Nephron progenitor cell (in vitro differentiated cells): ENCODE measurements around the gene GNG2.

Source experiments
- DNase-seq: peaks from one replicate; pipeline ENCODE4 v3.0.0; 2021
- H3K27ac Mint-ChIP-seq: 2 replicates; pipeline ENCODE4 v1.8.0; 2021; ENCODE audit warnings: mild to moderate bottlenecking, moderate library complexity, mixed read lengths
- H3K27me3 Mint-ChIP-seq: 2 replicates; pipeline ENCODE4 v1.8.0; 2021; ENCODE audit warnings: mild to moderate bottlenecking, low read depth, mixed read lengths; ENCODE audit not compliant: poor library complexity
- H3K36me3 Mint-ChIP-seq: 2 replicates; pipeline ENCODE4 v1.8.0; 2021; ENCODE audit warnings: low read depth, mixed read lengths
- H3K4me1 Mint-ChIP-seq: 2 replicates; pipeline ENCODE4 v1.8.0; 2021; ENCODE audit warnings: mixed read lengths
- H3K4me3 Mint-ChIP-seq: 2 replicates; pipeline ENCODE4 v1.8.0; 2021; ENCODE audit warnings: mild to moderate bottlenecking, moderate library complexity, mixed read lengths
- H3K9me3 Mint-ChIP-seq: 2 replicates; pipeline ENCODE4 v1.8.0; 2021; ENCODE audit warnings: mild to moderate bottlenecking, moderate library complexity, mixed read lengths
- TF ChIP-seq, protein P1 (sequence below): fragments of 200-600 bp; sonication (generic); IDR thresholded peaks from 2 replicates; pipeline ENCODE4 v1.5.0; 2021; ENCODE audit warnings: antibody characterized with exemption

Gene GNG2

GRCh38 chr14:51914310-51914709 lies 53.9 kb downstream of the GNG2 start:
- Mint-ChIP-seq H3K4me3 (no peak overlapping the region), H3K27ac (no peak overlapping the region), H3K27me3 (peaks cover 4% of the 10 kb centered on the region), H3K36me3 (no peaks in the 10 kb centered on the region), H3K4me1 (no peaks in the 10 kb centered on the region), H3K9me3 (no peaks in the 10 kb centered on the region)
- TF ChIP-seq, protein P1, sequence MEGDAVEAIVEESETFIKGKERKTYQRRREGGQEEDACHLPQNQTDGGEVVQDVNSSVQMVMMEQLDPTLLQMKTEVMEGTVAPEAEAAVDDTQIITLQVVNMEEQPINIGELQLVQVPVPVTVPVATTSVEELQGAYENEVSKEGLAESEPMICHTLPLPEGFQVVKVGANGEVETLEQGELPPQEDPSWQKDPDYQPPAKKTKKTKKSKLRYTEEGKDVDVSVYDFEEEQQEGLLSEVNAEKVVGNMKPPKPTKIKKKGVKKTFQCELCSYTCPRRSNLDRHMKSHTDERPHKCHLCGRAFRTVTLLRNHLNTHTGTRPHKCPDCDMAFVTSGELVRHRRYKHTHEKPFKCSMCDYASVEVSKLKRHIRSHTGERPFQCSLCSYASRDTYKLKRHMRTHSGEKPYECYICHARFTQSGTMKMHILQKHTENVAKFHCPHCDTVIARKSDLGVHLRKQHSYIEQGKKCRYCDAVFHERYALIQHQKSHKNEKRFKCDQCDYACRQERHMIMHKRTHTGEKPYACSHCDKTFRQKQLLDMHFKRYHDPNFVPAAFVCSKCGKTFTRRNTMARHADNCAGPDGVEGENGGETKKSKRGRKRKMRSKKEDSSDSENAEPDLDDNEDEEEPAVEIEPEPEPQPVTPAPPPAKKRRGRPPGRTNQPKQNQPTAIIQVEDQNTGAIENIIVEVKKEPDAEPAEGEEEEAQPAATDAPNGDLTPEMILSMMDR, result no peak
- no peak for DNase-seq

- H3K27ac Mint-ChIP-seq, result no peak overlapping the region
- H3K36me3 Mint-ChIP-seq, result no peaks in the 10 kb centered on the region
- no peak overlapping the region for H3K4me3 Mint-ChIP-seq
- DNase-seq, result no peak
- no peaks in the 10 kb centered on the region for H3K27me3 Mint-ChIP-seq
- peaks cover 2% of the 10 kb centered on the region for H3K4me1 Mint-ChIP-seq
- H3K9me3 Mint-ChIP-seq, result no peaks in the 10 kb centered on the region
- TF ChIP-seq, protein P1, result no peak
Measured at GRCh38 chr14:51917193-51917592, 56.8 kb downstream of the GNG2 start.

DNA sequence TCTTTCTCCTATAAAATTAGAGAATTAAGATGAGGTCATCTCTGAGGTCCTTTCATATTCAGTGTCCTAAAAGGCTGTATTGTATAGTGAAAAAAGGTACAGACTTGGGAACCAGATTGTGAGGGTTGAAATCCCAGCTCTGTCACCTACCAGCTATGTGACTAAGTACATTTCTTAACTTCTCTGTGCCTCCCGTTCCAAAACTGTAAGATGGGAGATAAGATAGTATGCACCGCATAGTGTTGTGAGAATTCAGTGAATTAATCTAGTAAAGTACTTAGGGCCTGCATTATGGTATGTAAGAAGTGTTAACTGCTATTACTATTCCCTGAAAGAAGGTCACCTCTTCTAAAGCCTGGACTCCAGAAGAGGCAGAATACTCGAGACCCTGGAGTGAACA lies 60.6 kb downstream of the GNG2 start:
- H3K4me3 Mint-ChIP-seq, result no peak overlapping the region
- no peaks in the 10 kb centered on the region for H3K36me3 Mint-ChIP-seq
- H3K27ac Mint-ChIP-seq, result no peak overlapping the region
- TF ChIP-seq, protein P1, result no peak
- H3K4me1 Mint-ChIP-seq, result peaks cover 7% of the 10 kb centered on the region
- no peaks in the 10 kb centered on the region for H3K27me3 Mint-ChIP-seq
- no peak for DNase-seq
- no peaks in the 10 kb centered on the region for H3K9me3 Mint-ChIP-seq

GRCh38 chr14:51922624-51923023 lies 62.2 kb downstream of the GNG2 start:
- no peak overlapping the region for H3K4me3 Mint-ChIP-seq
- peak overlapping the region; percentile 77 for H3K27ac Mint-ChIP-seq
- H3K27me3 Mint-ChIP-seq, result no peaks in the 10 kb centered on the region
- peaks cover 17% of the 10 kb centered on the region for H3K4me1 Mint-ChIP-seq
- TF ChIP-seq, protein P1, result no peak
- H3K36me3 Mint-ChIP-seq, result no peaks in the 10 kb centered on the region
- no peaks in the 10 kb centered on the region for H3K9me3 Mint-ChIP-seq
- DNase-seq, result peak; percentile 8

- no peak overlapping the region for H3K27ac Mint-ChIP-seq
- H3K9me3 Mint-ChIP-seq, result no peaks in the 10 kb centered on the region
- no peak for DNase-seq
- H3K4me3 Mint-ChIP-seq, result no peak overlapping the region
- H3K4me1 Mint-ChIP-seq, result peaks cover 29% of the 10 kb centered on the region
- no peaks in the 10 kb centered on the region for H3K36me3 Mint-ChIP-seq
- H3K27me3 Mint-ChIP-seq, result no peaks in the 10 kb centered on the region
- TF ChIP-seq, protein P1, result no peak
Measured at GRCh38 chr14:51924600-51924999, 64.2 kb downstream of the GNG2 start.

DNA sequence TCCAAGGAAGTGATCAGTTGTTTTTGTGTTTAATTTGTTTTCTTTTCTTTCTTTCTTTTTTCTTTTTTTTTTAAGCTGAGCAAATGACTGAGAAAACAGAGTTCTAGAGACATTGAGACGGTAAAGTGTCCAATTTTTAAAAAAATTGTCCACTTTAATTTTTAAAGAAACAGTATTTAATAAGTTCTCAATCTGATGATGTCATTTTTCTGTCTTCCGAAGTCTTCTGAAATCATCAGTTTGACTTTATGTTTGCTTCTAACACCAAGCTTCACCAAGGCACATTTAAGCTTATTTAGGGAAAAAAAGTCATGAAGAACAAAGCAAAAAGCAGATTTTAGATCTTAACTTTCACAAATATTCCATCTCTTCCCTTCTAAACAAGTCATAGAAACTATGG lies 65.6 kb downstream of the GNG2 start:
- peaks cover under 1% of the 10 kb centered on the region for H3K36me3 Mint-ChIP-seq
- peaks cover 36% of the 10 kb centered on the region for H3K4me1 Mint-ChIP-seq
- TF ChIP-seq, protein P1, result no peak
- H3K27ac Mint-ChIP-seq, result no peak overlapping the region
- peaks cover 2% of the 10 kb centered on the region for H3K27me3 Mint-ChIP-seq
- peaks cover 3% of the 10 kb centered on the region for H3K9me3 Mint-ChIP-seq
- H3K4me3 Mint-ChIP-seq, result no peak overlapping the region
- no peak for DNase-seq
